NCI-H1417 (cell line): ENCODE data around the gene LAMB1.
"Not testable (repeated sequence)": the region's sequence is repeated elsewhere in the genome, so short reads cannot be mapped to it uniquely, and the experiment has no call there.

Experiments used
- DNase-seq, 3 experiments: peaks; one replicate each; lab custom pipeline; 2025; lab: John Stamatoyannopoulos, UW

The LAMB1 gene

DNA sequence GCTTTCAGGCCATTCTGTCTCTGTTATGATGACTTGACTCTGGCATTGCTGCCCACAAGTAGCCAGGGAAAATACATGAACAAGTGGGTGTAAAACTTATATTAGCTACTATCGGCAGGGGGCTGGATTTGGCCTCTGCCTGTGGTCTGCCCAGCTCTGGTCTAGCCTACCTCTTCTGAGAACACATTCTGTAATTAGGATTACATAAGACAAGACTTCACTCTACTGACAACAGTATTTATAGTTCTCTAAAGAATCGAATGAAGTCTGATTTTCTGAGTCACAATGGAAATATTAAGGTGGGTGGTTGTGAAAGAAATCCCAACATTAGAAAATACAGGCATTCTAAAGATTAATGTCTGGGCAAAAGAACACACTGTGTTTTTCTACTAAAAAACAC is 56.5 kb downstream of the LAMB1 start:
- DNase-seq = no peak

DNA sequence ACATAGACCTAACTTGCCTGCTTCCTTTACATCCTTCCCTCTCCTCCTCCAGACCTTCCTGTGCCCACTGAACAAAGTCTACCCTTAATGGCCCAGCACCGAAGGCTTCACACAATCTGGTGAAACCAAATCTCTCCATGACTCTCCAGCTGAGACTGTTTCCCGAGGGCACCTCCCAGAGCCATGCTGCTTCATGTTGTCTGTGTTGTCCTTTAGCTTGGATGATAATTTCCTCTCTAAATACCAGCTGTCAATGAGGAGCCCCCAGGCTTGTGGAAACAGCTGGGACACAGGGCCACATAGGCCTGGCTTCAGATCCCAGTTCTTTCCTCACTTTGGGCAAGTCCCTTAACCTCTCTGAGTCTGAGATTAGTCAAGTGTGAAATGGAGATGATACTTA is 57.6 kb downstream of the LAMB1 start:
- DNase-seq = peak in 1 of 3 experiments; percentile 45

DNA sequence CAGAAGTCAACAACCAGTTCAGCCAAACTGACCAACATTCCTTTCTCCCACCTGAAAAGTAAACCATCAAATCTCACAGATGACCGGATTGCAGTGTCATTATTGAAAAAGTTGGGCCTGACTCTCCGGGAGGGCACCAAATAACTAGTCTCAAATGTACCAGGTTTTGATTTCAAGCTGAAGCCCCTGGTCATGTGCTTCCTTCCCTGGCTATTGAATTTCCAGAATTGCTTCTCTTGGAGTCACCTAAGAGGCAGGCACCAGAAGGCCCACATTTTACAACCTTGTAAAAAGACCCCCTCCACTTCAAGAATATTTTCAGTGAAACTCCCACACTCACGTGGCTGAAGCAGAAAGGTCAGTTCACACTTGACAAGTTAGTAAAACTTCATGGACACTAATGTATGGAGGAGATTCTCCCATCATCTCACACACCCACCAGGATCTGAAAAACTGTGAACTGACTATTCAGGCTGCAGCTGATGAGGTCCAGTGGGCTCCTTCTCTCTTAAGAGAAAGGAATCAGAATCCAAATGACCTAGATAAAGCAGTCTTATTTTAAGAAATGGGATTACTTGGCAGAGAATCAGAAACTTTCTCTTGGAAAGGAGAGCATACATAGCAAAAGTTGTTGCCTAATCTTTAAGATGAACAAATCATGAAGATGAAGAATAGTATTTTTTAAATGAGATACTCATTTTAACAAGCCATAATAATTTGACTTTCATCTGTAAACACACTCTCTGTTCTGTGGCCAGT is 58.4 kb downstream of the LAMB1 start:
- no peak for DNase-seq

DNA sequence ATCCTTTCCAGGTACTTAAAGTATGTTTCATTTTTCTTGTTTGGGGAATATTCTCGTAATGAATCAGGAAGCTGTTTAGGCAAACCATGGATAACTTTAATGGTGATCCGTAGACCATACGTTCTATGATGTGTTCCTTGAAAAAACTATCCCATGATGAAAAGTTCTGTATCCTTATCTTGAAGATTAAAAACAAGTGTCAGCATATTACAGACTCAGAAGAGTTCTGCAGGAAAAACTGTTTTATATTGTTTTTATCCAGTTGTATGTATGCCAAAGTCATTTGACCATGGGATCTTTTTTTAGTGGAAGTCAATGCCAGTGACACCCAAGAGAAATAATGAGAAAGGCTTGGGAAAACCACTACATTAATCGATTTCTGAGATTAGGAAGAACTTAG is 59.9 kb downstream of the LAMB1 start:
- DNase-seq = no peak

DNA sequence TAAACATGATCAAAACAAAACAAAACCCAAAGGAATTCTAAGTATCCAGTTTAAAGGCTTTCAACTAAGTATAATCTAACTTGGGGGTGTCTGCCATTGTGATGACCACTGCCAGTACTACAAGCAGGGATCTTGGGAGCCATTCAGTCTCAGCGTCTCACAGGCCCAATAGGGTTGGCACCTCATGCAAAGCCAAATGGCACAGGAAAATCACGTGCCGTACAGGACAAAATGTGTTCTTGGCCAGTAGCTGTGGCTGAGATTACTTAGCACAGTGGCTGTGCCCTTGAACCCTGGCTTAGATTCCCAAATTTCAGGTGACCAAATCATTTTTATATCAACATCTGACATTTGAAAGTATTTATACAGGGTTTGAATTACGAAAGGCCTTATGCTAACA is 62.0 kb downstream of the LAMB1 start:
- no peak for DNase-seq

DNA sequence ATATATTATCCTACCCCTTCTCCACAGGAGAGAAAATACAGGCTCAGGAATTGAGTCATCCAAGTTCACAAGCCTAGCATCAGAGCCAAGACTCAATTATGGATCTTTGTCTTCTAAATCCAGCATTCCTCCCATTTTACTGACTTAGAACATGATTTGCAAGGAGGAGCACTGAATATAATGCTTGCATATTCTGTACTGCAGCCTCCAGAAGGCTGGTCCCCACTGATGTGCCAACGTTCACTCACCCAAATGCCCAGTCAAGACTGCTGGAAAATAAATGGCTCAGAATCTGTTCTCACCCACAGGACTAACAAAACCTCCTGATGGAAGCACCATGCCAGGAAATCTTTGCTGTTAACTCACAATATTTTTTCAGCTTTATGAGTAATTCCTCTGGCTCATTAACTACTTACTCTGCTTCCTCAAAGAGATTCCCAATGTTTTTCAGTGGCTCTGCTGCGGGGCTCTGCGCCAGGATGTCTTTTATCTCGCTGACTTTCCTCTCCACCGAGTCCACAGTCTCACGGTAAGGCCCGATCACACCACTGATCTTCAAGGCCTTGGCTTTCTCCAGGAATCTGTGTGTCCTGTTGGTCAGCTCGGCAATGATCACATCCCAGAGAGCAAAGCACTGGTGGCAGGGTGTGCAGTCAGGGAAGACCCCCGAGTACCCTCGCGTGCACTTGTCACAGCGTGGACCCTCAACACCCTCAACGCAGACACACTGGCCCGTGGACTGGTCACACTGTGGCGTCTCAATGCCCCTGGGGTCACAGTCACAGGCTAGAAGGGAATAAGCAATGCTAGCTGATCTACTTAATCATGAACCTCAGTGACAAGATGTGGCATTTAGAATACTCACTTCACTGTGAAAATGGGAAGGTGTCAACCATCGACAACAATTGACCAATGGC is 63.1 kb downstream of the LAMB1 start:
- no peak for DNase-seq

DNA sequence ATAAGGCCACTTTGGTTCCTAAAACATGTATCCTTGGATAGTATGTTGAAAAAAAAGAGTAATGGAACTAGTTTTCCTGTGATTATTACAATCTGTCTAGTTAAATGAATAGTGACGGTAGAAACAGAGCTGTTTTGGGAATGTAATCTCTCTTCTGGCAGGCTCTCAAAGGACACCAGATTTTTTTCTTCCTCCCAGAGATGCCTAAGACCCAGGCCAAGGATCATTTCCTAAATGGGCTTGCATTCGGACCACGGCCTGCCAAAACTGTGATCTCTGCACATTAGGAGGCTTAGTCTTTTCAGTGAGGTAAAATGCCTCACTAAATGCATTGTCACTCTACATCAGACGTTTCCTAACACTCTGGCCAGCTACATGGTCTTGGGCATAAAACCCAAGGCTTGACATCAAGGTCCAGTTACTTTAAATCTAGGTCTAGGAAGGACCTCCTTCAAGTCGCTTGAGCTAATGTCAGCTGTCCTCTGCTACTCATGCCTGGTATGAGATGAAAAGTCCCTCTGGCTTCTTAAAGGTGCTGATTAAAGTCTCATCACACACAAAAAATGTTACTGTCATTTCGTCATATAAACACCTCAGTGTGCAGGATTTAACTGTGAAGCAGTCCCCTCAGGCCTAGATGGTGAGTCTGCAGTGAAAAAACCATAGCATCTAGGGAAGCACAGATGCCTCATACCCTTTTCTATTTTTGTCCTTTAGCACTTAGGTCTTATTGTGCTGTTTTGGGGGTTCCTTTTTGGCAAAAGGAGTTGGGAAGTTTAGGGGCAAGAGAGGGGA is 64.3 kb downstream of the LAMB1 start:
- DNase-seq = no peak

DNA sequence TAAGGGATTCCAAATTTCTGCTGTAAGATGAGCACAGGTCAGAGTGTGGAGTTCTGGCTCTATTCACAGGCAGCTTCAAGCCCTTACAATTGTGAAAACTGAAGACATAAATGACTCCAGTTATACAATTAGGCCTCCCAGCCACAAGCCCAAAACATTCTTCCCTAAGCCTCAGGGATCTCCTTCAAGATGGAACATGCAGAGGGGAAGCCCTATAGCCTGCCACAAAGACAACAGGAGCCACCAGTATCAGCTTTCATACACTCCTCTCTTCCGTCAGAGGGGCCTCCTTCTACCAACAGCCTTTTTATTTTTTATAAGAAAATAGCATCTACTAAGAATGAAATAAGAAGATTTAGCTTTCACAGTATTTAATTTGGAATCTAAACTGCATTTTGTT is 65.4 kb downstream of the LAMB1 start:
- no peak for DNase-seq

DNA sequence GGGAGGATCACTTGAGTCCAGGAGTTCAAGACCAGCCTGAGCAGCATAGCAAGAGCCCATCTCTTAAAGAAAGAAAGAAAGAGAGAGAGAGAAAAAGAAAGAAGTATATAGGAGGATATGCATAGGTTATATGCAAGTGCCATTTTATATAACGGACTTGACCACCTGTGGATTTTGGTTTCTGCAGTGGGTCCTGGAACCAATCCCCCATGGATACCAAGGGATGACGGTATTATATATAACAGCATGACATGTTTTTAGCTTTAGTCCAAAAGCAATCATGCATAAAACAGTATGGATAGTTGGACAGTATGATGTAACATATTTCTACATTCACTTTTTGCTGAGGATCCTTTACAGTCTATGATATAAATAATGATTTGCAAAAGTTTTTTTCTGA is 66.6 kb downstream of the LAMB1 start:
- no peak for DNase-seq

DNA sequence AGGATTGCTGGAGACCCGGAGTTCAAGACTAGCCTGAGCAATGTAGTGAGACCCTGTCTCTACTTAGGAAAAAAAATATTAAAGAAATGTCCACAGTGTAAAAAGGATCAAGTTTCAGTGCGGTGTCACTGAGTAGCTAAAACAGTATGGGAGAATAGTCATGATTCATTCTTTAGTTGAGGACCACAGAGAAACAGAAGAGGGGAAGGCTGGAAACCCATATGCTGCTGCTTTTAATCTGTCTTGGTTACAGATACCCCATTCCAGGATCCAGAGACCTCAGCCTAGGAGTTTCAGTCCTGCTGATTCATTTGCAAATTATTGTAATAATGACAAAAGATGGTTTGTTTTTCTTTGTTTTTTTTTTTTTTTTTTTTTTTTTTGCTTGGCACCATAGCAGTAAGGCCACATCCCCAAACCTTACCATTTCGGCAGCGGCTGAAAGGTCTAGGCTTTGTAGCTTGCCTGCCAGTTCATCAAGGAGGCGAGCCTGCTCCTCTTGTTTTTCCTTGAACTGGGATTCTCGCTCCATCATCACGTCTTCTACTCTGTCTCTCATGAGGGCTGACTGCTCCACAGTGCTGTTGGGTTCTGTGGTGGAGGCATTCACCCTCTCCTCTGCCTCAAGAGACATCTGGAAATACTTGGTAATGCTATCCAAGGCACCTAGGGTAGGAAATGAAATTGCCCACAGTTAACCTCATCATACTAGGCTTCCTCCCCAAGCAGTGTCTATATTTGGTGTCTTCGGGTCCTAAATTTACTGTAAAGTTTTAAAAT is 67.8 kb downstream of the LAMB1 start:
- DNase-seq = no peak

DNA sequence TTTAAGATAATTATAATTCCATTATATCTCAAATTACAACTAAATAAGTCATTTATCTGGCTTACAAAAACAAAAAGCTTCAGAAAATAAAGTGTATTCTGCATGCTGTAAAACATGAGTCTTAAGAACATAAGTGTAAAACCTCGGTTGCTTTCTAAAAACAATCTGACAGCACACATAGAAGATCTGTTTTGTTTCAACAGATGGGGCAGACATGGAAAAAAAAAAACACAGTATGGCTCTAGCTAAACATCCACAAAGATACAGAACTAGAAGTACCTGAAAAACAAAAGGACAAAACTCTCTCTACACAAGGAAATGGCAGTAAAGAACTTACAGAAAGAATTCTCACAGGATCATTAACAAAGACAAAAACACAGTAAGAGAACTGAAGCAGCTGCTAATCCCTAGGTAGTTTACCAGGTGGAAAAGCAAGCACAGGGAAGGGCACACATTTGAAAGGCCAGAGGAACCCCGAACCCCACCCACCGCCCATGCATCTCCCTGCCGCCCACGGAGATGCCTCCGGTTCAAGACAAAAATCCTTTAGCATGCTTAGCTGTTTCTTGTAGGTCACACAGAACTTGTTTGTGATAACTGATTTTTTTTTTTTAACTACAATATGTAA is 69.5 kb downstream of the LAMB1 start:
- DNase-seq = no peak

DNA sequence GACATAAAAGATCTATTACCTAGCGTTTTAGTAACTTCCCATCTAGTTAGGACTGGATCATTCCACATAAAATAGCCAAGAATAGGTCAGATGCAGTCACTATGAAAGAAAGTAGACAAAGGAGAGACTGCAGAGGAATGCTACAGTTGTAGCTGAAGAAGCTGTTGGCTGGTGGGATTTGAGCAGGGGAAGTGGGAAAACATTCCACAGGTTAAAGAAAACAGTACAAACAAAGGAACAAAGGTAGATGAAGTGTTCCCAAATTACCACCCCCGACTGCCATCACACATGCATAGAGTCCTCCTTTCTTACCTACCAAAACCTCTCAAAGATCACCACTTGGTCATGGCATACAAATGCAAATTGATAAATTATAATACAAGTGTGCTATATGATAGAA is 70.2 kb downstream of the LAMB1 start:
- no peak for DNase-seq

DNA sequence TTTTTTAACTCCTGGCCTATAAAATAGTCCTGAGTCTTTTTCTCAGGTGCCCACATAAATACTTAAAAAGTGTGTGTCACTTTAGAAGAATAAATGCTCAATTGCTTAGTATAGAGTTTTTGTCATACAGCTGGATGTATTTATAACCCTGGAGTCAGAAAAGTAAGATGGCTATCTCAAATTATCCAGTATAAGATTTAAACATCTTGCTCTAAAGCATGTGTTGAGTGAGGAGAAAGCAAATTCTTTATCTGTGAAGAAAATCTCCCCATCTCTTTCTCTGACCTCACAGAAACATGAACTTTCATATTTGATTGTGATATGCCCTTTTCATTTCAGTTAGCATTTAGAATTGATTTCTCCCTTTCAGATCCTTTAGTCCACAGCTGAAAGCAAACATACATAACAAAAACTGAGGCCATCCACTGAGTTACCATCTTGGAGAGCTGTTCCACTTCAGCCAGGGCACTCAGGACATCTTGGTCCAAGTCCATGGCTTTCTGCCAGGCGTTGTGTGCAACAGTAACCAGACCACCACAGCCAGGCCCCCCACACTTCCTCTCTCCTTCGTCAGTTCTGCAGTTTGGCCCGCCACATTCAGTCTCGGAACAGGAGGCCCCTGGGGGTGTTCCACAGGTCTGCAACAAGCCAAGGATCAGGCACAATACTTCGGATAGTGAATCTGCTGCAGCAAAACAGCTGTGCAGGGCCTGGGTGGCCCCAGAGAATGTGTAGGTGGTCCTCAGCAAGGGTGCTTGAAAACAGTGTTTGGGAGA is 71.0 kb downstream of the LAMB1 start:
- DNase-seq = no peak

DNA sequence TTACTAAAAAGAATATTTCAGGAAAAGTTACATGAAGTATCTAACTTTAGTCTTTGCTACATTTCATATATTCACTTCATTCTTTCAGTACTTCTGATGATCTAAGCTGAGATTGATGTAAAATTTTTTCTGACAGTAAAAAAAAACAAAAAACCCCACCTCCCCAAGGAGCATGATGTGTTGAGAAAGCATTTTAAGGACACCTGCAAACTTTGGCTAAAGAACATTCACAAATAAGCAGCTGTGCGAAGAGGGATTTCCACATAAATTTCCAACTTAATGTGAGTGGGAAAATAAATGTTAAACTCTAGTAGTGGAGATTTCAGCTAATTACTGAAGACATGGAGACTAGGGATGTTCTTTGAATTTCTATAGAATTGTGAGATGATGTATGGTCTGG is 76.5 kb downstream of the LAMB1 start:
- DNase-seq = no peak

DNA sequence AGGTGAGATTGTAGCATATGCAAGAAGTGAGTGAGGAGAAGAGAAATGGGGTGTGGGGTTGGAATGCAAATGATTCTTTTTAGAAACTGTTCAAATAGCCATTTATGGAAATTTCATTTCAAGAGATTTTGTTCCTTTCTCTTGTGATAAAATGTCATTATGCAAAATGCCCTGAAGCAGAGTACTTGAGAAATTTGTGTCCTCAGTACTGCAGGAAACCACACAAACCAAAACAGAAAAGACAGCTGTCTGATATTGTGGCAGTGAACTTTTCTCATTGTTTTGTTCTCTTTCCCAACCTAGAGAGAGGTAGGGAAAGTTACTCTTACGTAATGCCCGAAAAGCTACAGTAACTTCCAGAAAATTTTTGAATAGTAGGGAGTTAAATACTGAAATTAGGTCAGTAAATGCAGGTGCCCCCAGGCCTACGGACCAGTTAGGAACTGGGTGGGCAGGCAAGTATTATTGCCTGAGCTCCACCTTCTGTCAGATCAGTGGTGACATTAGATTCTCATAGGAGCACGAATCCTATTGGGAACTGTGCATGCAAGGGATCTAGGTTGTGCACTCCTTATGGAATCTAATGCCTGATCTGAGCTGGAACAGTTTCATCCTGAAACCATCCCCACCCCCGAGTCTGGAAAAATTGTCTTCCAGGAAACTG is 78.0 kb downstream of the LAMB1 start:
- no peak for DNase-seq

DNA sequence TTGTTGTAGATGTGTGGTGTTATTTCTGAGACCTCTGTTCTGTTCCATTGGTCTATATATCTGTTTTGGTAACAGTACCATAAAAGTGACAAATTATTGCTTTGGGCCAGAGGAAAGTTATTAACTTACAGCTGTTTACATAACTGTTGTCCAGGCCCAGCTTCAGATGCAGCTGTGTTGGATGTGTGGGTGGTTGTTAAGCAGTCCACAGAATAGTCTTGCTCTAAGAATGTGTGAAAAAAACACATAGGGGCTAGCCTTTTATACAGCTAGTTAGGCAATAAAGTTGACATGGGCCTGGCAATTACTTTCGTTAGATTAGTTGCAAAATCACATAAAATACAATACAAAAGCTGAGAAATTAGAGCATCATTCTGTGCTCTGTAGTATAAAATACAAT is 80.1 kb downstream of the LAMB1 start:
- DNase-seq = no peak

DNA sequence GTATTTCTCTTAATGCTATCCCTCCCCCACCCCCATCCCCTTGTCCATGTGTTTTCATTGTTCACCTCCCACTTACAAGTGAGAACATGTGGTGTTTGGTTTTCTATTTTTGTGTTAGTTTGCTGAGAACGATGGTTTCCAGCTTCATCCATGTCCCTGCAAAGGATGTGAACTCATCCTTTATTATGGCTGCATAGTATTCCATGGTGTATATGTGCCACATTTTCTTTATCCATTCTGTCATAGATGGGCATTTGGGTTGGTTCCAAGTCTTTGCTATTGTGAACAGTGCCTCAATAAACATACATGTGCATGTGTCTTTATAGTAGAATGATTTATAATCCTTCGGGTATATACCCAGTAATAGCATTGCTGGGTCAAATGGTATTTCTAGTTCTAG is 81.1 kb downstream of the LAMB1 start:
- not testable (repeated sequence) for DNase-seq

DNA sequence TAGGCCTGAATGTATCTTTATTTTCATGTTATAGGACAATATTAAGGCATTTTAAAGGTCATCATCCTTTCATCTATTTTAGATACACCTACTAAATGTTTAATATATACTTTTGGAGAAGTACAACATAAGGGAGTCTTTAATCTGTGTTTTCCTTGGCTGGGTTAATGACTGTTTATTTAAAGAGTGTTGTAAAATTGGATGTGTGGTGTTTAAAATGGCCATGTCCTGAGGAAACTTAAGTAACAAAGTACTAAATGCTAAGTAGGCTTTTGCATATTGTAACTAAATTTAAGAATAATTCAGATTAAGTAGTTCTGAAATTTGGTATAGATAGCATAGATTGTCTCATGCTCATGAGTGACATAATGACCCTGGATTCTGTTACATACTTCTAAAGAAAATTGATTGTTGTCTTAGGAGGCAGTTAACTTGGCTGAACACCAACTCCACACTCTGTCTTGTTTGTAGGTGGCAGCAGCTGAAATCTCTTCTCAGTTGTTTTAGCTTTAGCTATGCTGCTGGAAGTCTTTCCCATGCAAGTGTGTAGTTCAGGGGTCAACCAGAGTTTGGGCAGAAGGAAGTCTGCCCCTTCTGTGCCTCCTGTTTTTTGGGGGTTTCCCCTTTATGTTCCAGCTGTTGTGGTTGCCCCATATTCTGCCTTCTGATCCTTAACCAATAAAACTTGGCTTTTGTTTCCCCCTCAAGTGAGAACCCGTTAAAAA is 82.8 kb downstream of the LAMB1 start:
- DNase-seq = peak in 1 of 3 experiments; percentile 19

DNA sequence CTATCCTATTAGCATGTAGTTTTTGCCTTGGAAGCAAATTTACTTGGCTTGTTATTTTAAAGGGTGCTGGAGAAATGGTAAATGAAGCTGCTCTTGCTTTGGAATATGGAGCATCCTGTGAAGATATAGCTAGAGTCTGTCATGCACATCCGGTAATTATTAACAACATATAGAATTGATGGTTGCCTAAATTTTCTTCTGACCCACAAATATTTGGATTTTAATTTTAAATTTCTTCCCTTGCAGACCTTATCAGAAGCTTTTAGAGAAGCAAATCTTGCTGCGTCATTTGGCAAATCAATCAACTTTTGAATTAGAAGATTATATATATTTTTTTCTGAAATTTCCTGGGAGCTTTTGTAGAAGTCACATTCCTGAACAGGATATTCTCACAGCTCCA is 84.0 kb downstream of the LAMB1 start:
- DNase-seq = no peak
